ENCODE data around the gene CDC42BPA. TPM values are rescaled to one million over a fixed set of nuclear protein-coding genes. Genes with fewer than 3 reads are reported as not detected.

The CDC42BPA gene
- polyA plus RNA-seq, 3 donors = 36.9 to 40.2 (median 40.0) TPM

DNA sequence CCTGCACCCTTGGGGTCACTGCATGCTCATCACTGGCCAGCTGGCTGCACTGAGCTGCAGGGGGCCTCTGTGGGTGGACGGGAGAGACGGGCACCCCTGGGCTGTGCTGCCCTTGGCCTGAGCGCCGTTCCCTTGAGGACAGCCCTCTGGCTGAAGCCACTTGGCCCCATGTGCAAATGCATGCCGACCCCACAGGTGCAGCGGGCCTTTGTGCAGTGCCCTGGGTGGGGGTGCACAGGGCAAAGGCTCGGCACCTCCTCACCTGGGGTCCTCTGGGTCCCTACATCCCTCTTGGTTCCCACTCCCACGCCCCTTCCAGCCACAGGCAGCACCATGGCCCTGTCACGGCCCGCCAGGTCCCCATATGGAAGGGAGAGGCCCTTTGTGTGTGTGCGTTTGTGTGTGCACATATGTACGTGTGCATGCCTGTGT is 336.9 kb downstream of the CDC42BPA start:
- no peak for DNase-seq

GRCh38 chr1:226980565-226981385 is 337.5 kb downstream of the CDC42BPA start:
- DNase-seq = no peak

DNA sequence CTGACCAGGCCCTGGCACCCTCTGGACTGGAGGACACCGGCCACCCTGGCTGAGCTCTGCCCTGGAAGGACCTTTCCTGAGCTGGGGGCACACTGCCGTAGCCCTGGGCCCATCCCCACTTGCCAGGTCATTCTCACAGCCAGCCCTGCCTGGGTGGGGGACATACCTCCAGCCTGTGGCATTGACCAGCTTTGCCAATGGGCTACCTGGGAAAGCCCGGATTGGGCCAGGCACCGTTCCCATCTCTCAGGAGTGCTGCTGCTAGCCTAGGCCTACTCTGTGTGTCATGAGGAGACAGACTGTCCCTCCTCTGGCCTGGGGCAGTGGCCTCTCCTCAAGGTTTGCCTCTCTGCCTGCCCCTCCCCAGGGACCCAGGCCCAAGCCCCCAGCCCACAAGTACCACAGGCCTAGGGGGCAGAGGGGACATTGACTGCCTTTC is 338.2 kb downstream of the CDC42BPA start:
- DNase-seq = no peak

GRCh38 chr1:226979517-226980121 is 338.7 kb downstream of the CDC42BPA start:
- DNase-seq = no peak

GRCh38 chr1:226979115-226979516 is 339.2 kb downstream of the CDC42BPA start:
- DNase-seq = no peak

- DNase-seq = no peak
These were observed 339.7 kb downstream of the CDC42BPA start for GRCh38 chr1:226978432-226979114.

- no peak for DNase-seq
These were observed 340.5 kb downstream of the CDC42BPA start for GRCh38 chr1:226977643-226978431.

- no peak for DNase-seq
These were observed 341.2 kb downstream of the CDC42BPA start for GRCh38 chr1:226976978-226977642.

DNA sequence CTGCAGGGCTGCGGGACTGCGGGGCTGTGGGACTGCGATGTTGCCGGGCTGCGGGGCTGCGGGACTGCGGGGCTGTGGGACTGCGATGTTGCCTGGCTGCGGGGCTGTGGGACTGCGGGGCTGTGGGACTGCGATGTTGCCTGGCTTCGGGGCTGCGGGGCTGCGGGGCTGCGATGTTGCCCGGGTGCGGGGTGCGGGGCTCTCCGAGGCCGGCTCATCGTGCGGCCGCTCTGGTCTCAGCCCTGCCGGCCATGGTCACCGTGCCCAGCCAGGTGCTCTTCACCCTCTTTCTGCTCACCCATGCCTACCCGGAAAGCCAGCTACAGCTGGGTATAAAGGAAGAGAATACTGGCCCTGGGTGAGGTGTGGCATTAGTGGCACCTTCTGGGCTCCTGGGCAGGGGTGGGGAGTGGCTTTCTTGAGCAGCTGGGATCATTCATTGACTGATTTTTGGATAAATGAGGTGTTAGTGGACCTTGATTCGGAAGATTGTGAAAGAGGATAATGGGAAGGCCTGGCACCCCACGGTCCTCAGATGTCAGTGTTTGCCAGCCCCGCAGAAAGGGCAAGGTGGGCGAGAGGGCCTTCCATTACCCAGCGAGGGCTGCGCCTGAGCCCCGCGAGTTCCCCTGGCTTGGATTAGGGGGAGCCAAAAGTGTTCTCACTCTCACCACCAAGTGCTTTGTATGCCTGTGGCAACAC is 341.9 kb downstream of the CDC42BPA start:
- no peak for DNase-seq

GRCh38 chr1:226975259-226976250 is 342.7 kb downstream of the CDC42BPA start:
- no peak for DNase-seq

DNA sequence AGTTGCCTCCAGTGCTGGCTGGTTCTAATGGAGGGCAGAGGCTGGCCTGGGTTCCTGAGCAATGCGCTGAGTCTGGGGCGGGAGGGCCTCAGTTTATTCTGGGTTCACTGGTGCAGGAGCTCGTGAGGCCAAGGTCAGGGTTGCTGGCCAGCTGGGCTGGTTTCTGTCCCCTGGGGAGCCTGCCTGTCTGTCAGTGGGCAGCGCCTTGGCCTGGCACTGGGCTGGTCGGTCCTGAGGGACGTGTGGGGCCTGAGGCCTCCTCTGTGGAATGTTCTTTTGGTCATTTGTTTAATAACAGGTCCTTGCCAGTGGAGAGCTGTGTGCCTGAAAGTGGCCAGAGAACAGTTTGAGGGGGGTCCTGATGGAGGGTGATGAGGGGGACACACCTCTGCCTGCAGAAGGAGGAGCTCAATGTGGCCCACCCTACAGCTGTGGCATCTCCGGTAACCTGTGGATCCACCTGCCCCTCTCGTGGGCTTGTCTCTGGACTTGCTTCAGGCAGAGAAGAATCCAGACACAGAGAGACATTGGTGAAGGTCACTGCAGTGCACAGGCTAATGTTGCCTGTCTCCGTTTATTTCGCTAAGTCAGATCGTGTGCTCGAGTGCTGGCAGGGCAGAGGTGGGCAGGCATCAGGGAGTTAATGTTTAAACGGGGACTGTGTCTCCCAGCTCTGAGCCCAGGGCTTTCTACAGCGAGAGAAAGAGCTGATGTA is 343.6 kb downstream of the CDC42BPA start:
- peak; percentile 29 for DNase-seq

GRCh38 chr1:226973898-226974543 is 344.3 kb downstream of the CDC42BPA start:
- DNase-seq = no peak

- DNase-seq = no peak
These were observed 344.9 kb downstream of the CDC42BPA start for GRCh38 chr1:226973371-226973897.

GRCh38 chr1:226972931-226973330 is 345.4 kb downstream of the CDC42BPA start:
- no peak for DNase-seq

DNA sequence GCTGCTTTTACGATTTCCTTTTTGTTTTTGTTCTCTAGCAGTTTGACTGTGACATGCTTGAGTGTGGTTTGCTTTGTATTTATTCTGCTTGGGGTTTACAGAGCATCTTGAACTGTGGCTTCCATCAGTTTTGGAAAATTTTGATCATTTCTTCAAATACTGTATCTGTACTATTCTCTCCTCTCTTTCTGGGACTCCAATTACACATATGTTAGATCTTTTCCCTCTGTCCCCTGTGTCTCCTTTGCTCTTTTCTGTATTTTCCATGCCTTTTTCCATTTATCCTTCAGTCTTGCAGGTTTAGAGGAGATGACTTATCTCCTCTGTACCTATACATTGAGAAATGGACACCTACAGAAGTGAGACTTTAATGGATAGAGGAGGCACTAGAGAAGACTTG is 346.5 kb downstream of the CDC42BPA start:
- no peak for DNase-seq

- no peak for DNase-seq
These were observed 350.6 kb downstream of the CDC42BPA start for GRCh38 chr1:226967665-226968064.

- no peak for DNase-seq
These were observed 351.6 kb downstream of the CDC42BPA start for GRCh38 chr1:226966683-226967082.

Measured in renal pelvis (tissue), 4 donors.